HepG2 (cell line): ENCODE measurements around the gene PLCG1. TPM values are rescaled to one million over a fixed set of nuclear protein-coding genes. Genes with fewer than 3 reads are reported as not detected.

ENCODE experiments used
- ATAC-seq: fragments of 200-7000 bp; cut with Tn5 transposase; 3 replicates; pipeline ENCODE4 v1.9.1; 2020; ENCODE audit warnings: mild to moderate bottlenecking, moderate library complexity
- BruUV-seq: library from RNA; stranded (reverse); fragments of 400-500 nt; replicated peaks from 2 replicates; lab custom pipeline; 2021; lab: Mats Ljungman, UMichigan
- CTCF ChIA-PET: fragments of 300-600 bp; formaldehyde crosslinking; extraction: SDS; loops from one replicate; lab custom pipeline; 2021; ENCODE audit warnings: low total read pairs, inconsistent platforms, low intra/inter-chr PET ratio; lab: Yijun Ruan, JAX
- POLR2A ChIA-PET: fragments of 350-600 bp; sonication (Branson Sonifier 250); formaldehyde crosslinking; loops from one replicate; lab custom pipeline; 2020; ENCODE audit warnings: antibody characterized with exemption, inconsistent platforms; lab: Yijun Ruan, JAX
- DNase-seq: peaks from one replicate; pipeline ENCODE4 v3.0.0-alpha.2; 2015; ENCODE audit warnings: low spot score
- FAIRE-seq: peaks from 3 replicates; lab custom pipeline; 2011; peaks lifted over from hg19 to GRCh38; lab: Jason Lieb, UNC
- H2AFZ ChIP-seq: one replicate; pipeline ENCODE4 v1.6.1; 2011; ENCODE audit warnings: low read length, inconsistent platforms
- H3K27ac ChIP-seq: fragments of 300-600 bp; 3 replicates; pipeline ENCODE4 v1.8.0; 2011; ENCODE audit warnings: mixed run types, mild to moderate bottlenecking, mixed read lengths, low read length, inconsistent platforms; ENCODE audit not compliant: insufficient read depth; ENCODE audit errors: extremely low read length
- H3K27me3 ChIP-seq, 2 experiments: fragments of 200-600 bp in 1 of 2; 2 replicates in 1 of 2; 3 replicates in 1 of 2; pipeline versions ENCODE4 v1.6.0 to v1.8.0; 2011; ENCODE audit warnings: low read length in 2 of 2, mild to moderate bottlenecking in 2 of 2, moderate library complexity in 2 of 2, inconsistent platforms in 1 of 2; ENCODE audit not compliant: insufficient read depth in 2 of 2, control insufficient read depth in 1 of 2
- H3K36me3 ChIP-seq, 2 experiments: fragments of 200-600 bp in 1 of 2; replicated peaks in 1 of 2; 2 replicates in 1 of 2; 3 replicates in 1 of 2; pipeline versions ENCODE4 v1.5.1 to v1.8.0; 2011; ENCODE audit warnings: low read length in 2 of 2, inconsistent platforms in 1 of 2; ENCODE audit not compliant: insufficient read depth in 2 of 2, control insufficient read depth in 1 of 2
- H3K4me1 ChIP-seq: 2 replicates; pipeline ENCODE4 v1.5.1; 2012; ENCODE audit warnings: low read length, inconsistent platforms; ENCODE audit not compliant: insufficient read depth
- H3K4me2 ChIP-seq: 2 replicates; pipeline ENCODE4 v1.6.0; 2011; ENCODE audit warnings: low read depth, low read length, inconsistent platforms
- H3K4me3 ChIP-seq, 3 experiments: fragments of 200-600 bp in 1 of 3; sonication (generic), shearing (Covaris generic) in 1 of 3; replicated peaks in 1 of 3; 2 replicates each; pipeline ENCODE4 v1.5.1; 2011 to 2016; ENCODE audit warnings: low read length in 3 of 3, inconsistent platforms in 2 of 3, low read depth in 2 of 3, mild to moderate bottlenecking in 2 of 3, control low read depth in 1 of 3, mixed read lengths in 1 of 3; ENCODE audit not compliant: insufficient read depth in 1 of 3
- H3K79me2 ChIP-seq: one replicate; pipeline ENCODE4 v1.6.1; 2011; ENCODE audit warnings: low read length, inconsistent platforms; ENCODE audit not compliant: insufficient read depth
- H3K9ac ChIP-seq: 2 replicates; pipeline ENCODE4 v1.6.0; 2011; ENCODE audit warnings: mild to moderate bottlenecking, low read depth, low read length, inconsistent platforms; ENCODE audit not compliant: insufficient read depth
- H3K9me3 ChIP-seq: 2 replicates; pipeline ENCODE4 v1.5.1; 2012; ENCODE audit warnings: mild to moderate bottlenecking, low read length
- H4K20me1 ChIP-seq: 2 replicates; pipeline ENCODE4 v1.6.0; 2011; ENCODE audit warnings: inconsistent platforms, mild to moderate bottlenecking, low read length, moderate library complexity; ENCODE audit not compliant: insufficient read depth
- HNRNPUL1 ChIP-seq: fragments of 200-400 bp; formaldehyde crosslinking; IDR thresholded peaks from 2 replicates; pipeline ENCODE4 v1.6.1; 2017; ENCODE audit warnings: low read depth, mild to moderate bottlenecking, low read length, moderate library complexity
- RARA ChIP-seq: IDR thresholded peaks from 2 replicates; pipeline ENCODE4 v1.6.1; 2016; ENCODE audit warnings: missing genetic modification reagents, missing compliant biosample characterization
- ZNF20 ChIP-seq: sonication (generic); formaldehyde crosslinking; IDR thresholded peaks from 2 replicates; pipeline ENCODE4 v1.4.0; 2020; ENCODE audit warnings: mild to moderate bottlenecking, moderate library complexity, missing genetic modification reagents
- ZNF281 ChIP-seq: sonication (generic); formaldehyde crosslinking; IDR thresholded peaks from 2 replicates; pipeline ENCODE4 v1.4.0; 2020; ENCODE audit warnings: missing genetic modification reagents, borderline replicate concordance
- ZNF296 ChIP-seq: sonication (generic); formaldehyde crosslinking; conservative IDR thresholded peaks from 2 replicates; pipeline ENCODE4 v1.5.0; 2020; ENCODE audit warnings: mild to moderate bottlenecking, missing genetic modification reagents
- ZNF33A ChIP-seq: sonication (generic); formaldehyde crosslinking; IDR thresholded peaks from 2 replicates; pipeline ENCODE4 v1.5.1; 2020; ENCODE audit warnings: missing genetic modification reagents, mild to moderate bottlenecking, moderate library complexity, borderline replicate concordance
- WGBS: methylation state at CpG from one replicate; pipeline ENCODE4 v1.1.6; 2017; ENCODE audit warnings: low lambda C conversion rate; 5-methylcytosine and 5-hydroxymethylcytosine counted together
- in situ Hi-C: cut with HindIII; loops from 2 replicates; pipeline ENCODE4 v1.10.0; 2017; ENCODE audit warnings: low pct_unique_long_range_greater_than_20kb; ENCODE audit not compliant: extremely low pct_ligation_motif_present
- intact Hi-C: fragments of 100-400 bp; cut with micrococcal nuclease; formaldehyde crosslinking; loops from one replicate; pipeline ENCODE4 v1.10.0; 2022; ENCODE audit not compliant: unreplicated experiment
- polyA plus RNA-seq, 8 experiments: library from polyadenylated mRNA; depleted of rRNA in 3 of 8; stranded (reverse) in 7 of 8; unstranded in 1 of 8; fragments of >200 nt; fragmentation: Illumina TruSeq in 4 of 8; extraction: Trizol in 4 of 8; gene quantifications; 2 replicates each; pipeline versions ENCODE4 v1.2.1 to v1.2.3, GENCODE V29; 2011 to 2016; ENCODE audit warnings: low read depth in 4 of 8, missing spikeins in 1 of 8, mixed read lengths in 1 of 8; ENCODE audit not compliant: insufficient read depth in 1 of 8
- total RNA-seq, 5 experiments: library from RNA; depleted of rRNA; stranded (reverse); fragments of >200 nt; fragmentation: Illumina TruSeq; extraction: Trizol; gene quantifications; 2 replicates each; pipeline ENCODE4 v1.2.3, GENCODE V29; 2016; ENCODE audit warnings: low read depth in 1 of 5

PLCG1 gene
- total and polyA plus RNA-seq, 2 of the 13 experiments (the other 11 are each of a cell fraction or from before 2014, with no cell fraction given), result 85.3 to 158 TPM

- no peak overlapping the region for H3K9ac ChIP-seq
- no TSS peak for BruUV-seq
These were observed 54.5 kb downstream of the PLCG1 start for GRCh38 chr20:41191562-41192500.

More at GRCh38 chr20:41191562-41192500, 54.5 kb downstream of the PLCG1 start:
- Histone ChIP-seq H4K20me1 (no peaks in the 10 kb centered on the region), H3K4me1 (no peaks in the 10 kb centered on the region), H3K36me3 (peaks cover 0 to 2% of the 10 kb centered on the region in 2 experiments; a peak in 1 of 5 replicates), H3K27me3 (no peaks in the 10 kb centered on the region), H3K79me2 (no peaks in the 10 kb centered on the region), H3K4me2 (no peak overlapping the region), H3K9me3 (no peaks in the 10 kb centered on the region), H3K4me3 (no peak overlapping the region), H3K27ac (no peak overlapping the region), H2AFZ (no peak overlapping the region)
- ChIA-PET CTCF (no interaction called here), POLR2A (no interaction called here)
- FAIRE-seq (no peak), ATAC-seq (peak; percentile 44; the same call in 2 of the 3 replicates), DNase-seq (no peak)
- 92% methylated on average over 5 of the region's 5 CpGs for WGBS
- no peak for TF ChIP-seq ZNF33A
- TF ChIP-seq ZNF20, result no peak
- TF ChIP-seq RARA (CRISPR knock-in tag), result no peak
- TF ChIP-seq ZNF281 (CRISPR knock-in tag), result no peak
- no peak for TF ChIP-seq ZNF296 (CRISPR knock-in tag)
- TF ChIP-seq HNRNPUL1, result no peak
- in situ Hi-C loops, result no loop called here
- intact Hi-C loops, result no loop called here
